ENCODE measurements around the gene GTPBP1.

GTPBP1 gene

DNA sequence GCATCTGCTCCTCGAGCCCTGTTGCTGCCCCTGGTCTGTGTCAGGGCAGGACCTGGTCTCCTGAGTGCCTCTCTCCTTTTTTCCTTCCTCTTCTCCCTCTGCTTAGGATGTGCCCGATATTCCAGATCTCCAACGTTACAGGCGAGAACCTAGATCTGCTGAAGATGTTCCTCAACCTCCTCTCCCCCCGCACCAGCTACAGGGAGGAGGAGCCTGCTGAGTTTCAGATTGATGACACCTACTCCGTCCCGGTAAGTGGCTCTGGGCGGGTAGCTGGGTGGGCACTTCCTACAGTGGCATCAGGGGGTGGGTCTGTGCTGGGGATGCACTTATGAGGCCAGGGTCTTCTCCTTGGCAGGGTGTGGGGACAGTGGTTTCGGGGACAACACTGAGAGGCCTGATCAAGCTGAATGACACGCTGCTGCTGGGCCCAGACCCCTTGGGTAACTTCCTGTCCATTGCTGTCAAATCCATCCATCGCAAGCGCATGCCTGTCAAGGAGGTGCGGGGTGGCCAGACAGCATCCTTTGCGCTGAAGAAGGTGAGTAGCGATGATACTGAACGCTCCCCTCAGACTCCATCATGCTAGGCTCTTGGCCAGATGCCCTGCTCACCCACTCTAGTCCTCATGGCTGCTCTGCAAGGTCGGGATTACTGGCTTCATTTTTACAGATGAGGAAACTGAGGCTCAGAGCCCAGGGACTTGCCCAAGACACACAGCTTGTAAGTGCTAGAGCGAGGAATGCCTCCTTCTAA, 20.3 kb downstream of the GTPBP1 start:
- no peaks in the 10 kb centered on the region for H3K9me2 ChIP-seq (replicated peaks; ENCODE audit: insufficient read depth, low read length)
- H3K27ac ChIP-seq (ENCODE audit: low read depth, low read length), result no peak overlapping the region
- H3K79me2 ChIP-seq (ENCODE audit: insufficient read depth, low read length), result no peaks in the 10 kb centered on the region
- no peak overlapping the region for H3K4me3 ChIP-seq (ENCODE audit: insufficient read depth, low read length, poor library complexity, severe bottlenecking)
- H3K9ac ChIP-seq (ENCODE audit: low read length), result no peak overlapping the region
- H3K27me3 ChIP-seq (ENCODE audit: low read length), result no peaks in the 10 kb centered on the region
- no peaks in the 10 kb centered on the region for H4K20me1 ChIP-seq (ENCODE audit: low read depth, low read length)
- H3K9me3 ChIP-seq (ENCODE audit: insufficient read depth, low read length), result no peaks in the 10 kb centered on the region
- H3K36me3 ChIP-seq (ENCODE audit: low read length), result no peaks in the 10 kb centered on the region
- no peak for TF ChIP-seq EZH2phosphoT487 (conservative IDR thresholded peaks at IDR 0.05; ENCODE audit: low read length)
- TF ChIP-seq, protein P1, sequence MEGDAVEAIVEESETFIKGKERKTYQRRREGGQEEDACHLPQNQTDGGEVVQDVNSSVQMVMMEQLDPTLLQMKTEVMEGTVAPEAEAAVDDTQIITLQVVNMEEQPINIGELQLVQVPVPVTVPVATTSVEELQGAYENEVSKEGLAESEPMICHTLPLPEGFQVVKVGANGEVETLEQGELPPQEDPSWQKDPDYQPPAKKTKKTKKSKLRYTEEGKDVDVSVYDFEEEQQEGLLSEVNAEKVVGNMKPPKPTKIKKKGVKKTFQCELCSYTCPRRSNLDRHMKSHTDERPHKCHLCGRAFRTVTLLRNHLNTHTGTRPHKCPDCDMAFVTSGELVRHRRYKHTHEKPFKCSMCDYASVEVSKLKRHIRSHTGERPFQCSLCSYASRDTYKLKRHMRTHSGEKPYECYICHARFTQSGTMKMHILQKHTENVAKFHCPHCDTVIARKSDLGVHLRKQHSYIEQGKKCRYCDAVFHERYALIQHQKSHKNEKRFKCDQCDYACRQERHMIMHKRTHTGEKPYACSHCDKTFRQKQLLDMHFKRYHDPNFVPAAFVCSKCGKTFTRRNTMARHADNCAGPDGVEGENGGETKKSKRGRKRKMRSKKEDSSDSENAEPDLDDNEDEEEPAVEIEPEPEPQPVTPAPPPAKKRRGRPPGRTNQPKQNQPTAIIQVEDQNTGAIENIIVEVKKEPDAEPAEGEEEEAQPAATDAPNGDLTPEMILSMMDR (IDR thresholded peaks at IDR 0.05; ENCODE audit: insufficient read depth, low read length, poor library complexity, severe bottlenecking), result no peak
- H3F3A ChIP-seq (ENCODE audit: insufficient read depth), result no peaks in the 10 kb centered on the region
- H2AFZ ChIP-seq (ENCODE audit: low read depth, low read length, severe bottlenecking), result no peak overlapping the region
- no peak overlapping the region for H3K4me2 ChIP-seq (ENCODE audit: low read depth, low read length, poor library complexity, severe bottlenecking)

DNA sequence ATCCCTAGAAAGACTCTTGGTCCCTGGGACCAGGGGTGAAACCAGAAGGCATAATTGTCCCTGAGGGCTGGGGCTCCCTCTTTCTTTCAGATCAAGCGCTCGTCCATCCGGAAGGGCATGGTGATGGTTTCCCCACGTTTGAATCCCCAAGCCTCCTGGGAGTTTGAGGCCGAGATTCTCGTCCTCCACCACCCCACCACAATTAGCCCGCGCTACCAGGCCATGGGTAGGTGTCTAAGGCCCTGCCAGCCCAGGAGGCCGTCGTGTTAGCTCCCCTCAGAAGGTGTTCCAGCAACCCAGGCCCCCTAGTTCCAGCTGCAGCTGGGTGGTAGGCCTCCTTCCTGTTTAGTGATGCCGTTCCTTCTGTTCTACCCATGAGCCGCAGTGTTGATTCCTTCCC, 21.4 kb downstream of the GTPBP1 start:
- no peak overlapping the region for H3K4me2 ChIP-seq (ENCODE audit: low read depth, low read length, poor library complexity, severe bottlenecking)
- no peak overlapping the region for H3K4me3 ChIP-seq (ENCODE audit: insufficient read depth, low read length, poor library complexity, severe bottlenecking)
- H3K36me3 ChIP-seq (ENCODE audit: low read length), result no peaks in the 10 kb centered on the region
- H3K27ac ChIP-seq (ENCODE audit: low read depth, low read length), result no peak overlapping the region
- H4K20me1 ChIP-seq (ENCODE audit: low read depth, low read length), result no peaks in the 10 kb centered on the region
- H3K9ac ChIP-seq (ENCODE audit: low read length), result no peak overlapping the region
- H3F3A ChIP-seq (ENCODE audit: insufficient read depth), result no peaks in the 10 kb centered on the region
- TF ChIP-seq EZH2phosphoT487 (conservative IDR thresholded peaks at IDR 0.05; ENCODE audit: low read length), result no peak
- TF ChIP-seq, protein P1 (IDR thresholded peaks at IDR 0.05; ENCODE audit: insufficient read depth, low read length, poor library complexity, severe bottlenecking), result no peak
- no peaks in the 10 kb centered on the region for H3K9me2 ChIP-seq (replicated peaks; ENCODE audit: insufficient read depth, low read length)
- H3K27me3 ChIP-seq (ENCODE audit: low read length), result no peaks in the 10 kb centered on the region
- no peaks in the 10 kb centered on the region for H3K79me2 ChIP-seq (ENCODE audit: insufficient read depth, low read length)
- H2AFZ ChIP-seq (ENCODE audit: low read depth, low read length, severe bottlenecking), result no peak overlapping the region
- no peaks in the 10 kb centered on the region for H3K9me3 ChIP-seq (ENCODE audit: insufficient read depth, low read length)

GRCh38 chr22:38727530-38728451, 22.0 kb downstream of the GTPBP1 start:
- no peak overlapping the region for H3K4me2 ChIP-seq (ENCODE audit: low read depth, low read length, poor library complexity, severe bottlenecking)
- no peaks in the 10 kb centered on the region for H3K9me3 ChIP-seq (ENCODE audit: insufficient read depth, low read length)
- no peaks in the 10 kb centered on the region for H3K27me3 ChIP-seq (ENCODE audit: low read length)
- no peak overlapping the region for H3K4me3 ChIP-seq (ENCODE audit: insufficient read depth, low read length, poor library complexity, severe bottlenecking)
- H3K9me2 ChIP-seq (replicated peaks; ENCODE audit: insufficient read depth, low read length), result no peaks in the 10 kb centered on the region
- TF ChIP-seq, protein P1 (IDR thresholded peaks at IDR 0.05; ENCODE audit: insufficient read depth, low read length, poor library complexity, severe bottlenecking), result no peak
- no peak for TF ChIP-seq EZH2phosphoT487 (conservative IDR thresholded peaks at IDR 0.05; ENCODE audit: low read length)
- H3K79me2 ChIP-seq (ENCODE audit: insufficient read depth, low read length), result no peaks in the 10 kb centered on the region
- H3F3A ChIP-seq (ENCODE audit: insufficient read depth), result no peaks in the 10 kb centered on the region
- no peaks in the 10 kb centered on the region for H4K20me1 ChIP-seq (ENCODE audit: low read depth, low read length)
- H3K27ac ChIP-seq (ENCODE audit: low read depth, low read length), result no peak overlapping the region
- H3K9ac ChIP-seq (ENCODE audit: low read length), result no peak overlapping the region
- no peak overlapping the region for H2AFZ ChIP-seq (ENCODE audit: low read depth, low read length, severe bottlenecking)
- H3K36me3 ChIP-seq (ENCODE audit: low read length), result no peaks in the 10 kb centered on the region

Measured in SU-DHL-6 (cell line).